Measurements from ENCODE around the gene ZNF831. TPM values are rescaled to one million over a fixed set of nuclear protein-coding genes. Genes with fewer than 3 reads are reported as not detected.

ZNF831 gene
- total RNA-seq, 1 experiment from 2014 or later, result not detected

GRCh38 chr20:59141818-59142581, 21.6 kb upstream of the ZNF831 start:
- Mint-ChIP-seq H3K9me3 (ENCODE audit: unreplicated experiment) (no peaks in the 10 kb centered on the region), H3K27me3 (ENCODE audit: insufficient read depth, unreplicated experiment) (peaks cover 53% of the 10 kb centered on the region), H3K36me3 (ENCODE audit: insufficient read depth, unreplicated experiment) (no peaks in the 10 kb centered on the region), H3K27ac (ENCODE audit: low read depth, unreplicated experiment) (no peak overlapping the region), H3K4me3 (ENCODE audit: unreplicated experiment) (no peak overlapping the region), H3K4me1 (ENCODE audit: insufficient read depth, unreplicated experiment) (no peaks in the 10 kb centered on the region)
- TF ChIP-seq, protein P1, sequence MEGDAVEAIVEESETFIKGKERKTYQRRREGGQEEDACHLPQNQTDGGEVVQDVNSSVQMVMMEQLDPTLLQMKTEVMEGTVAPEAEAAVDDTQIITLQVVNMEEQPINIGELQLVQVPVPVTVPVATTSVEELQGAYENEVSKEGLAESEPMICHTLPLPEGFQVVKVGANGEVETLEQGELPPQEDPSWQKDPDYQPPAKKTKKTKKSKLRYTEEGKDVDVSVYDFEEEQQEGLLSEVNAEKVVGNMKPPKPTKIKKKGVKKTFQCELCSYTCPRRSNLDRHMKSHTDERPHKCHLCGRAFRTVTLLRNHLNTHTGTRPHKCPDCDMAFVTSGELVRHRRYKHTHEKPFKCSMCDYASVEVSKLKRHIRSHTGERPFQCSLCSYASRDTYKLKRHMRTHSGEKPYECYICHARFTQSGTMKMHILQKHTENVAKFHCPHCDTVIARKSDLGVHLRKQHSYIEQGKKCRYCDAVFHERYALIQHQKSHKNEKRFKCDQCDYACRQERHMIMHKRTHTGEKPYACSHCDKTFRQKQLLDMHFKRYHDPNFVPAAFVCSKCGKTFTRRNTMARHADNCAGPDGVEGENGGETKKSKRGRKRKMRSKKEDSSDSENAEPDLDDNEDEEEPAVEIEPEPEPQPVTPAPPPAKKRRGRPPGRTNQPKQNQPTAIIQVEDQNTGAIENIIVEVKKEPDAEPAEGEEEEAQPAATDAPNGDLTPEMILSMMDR (IDR thresholded peaks at IDR 0.05; ENCODE audit: unreplicated experiment), result no peak
- no TSS peak for BruUV-seq (replicated peaks)
- DNase-seq (ENCODE audit: unreplicated experiment), result peak; percentile 38
- CTCF ChIA-PET, result interaction anchor here (0.5 to 1.1 kb wide), 4 partner anchors 36 to 1164 kb away, joined by 3 to 4 read pairs (median 4); no protein-coding TSS in a partner anchor
- intact Hi-C loops (cut with micrococcal nuclease), result no loop called here
- POLR2A ChIA-PET, result interaction anchor here (0.6 kb wide), 1 partner anchor 65 kb away, joined by 4 read pairs; no protein-coding TSS in a partner anchor

GRCh38 chr20:59143326-59143725, 20.3 kb upstream of the ZNF831 start:
- BruUV-seq (replicated peaks), result no TSS peak
- Mint-ChIP-seq H3K9me3 (ENCODE audit: unreplicated experiment) (no peaks in the 10 kb centered on the region), H3K27me3 (ENCODE audit: insufficient read depth, unreplicated experiment) (peaks cover 49% of the 10 kb centered on the region), H3K27ac (ENCODE audit: low read depth, unreplicated experiment) (no peak overlapping the region), H3K4me3 (ENCODE audit: unreplicated experiment) (no peak overlapping the region), H3K4me1 (ENCODE audit: insufficient read depth, unreplicated experiment) (no peaks in the 10 kb centered on the region), H3K36me3 (ENCODE audit: insufficient read depth, unreplicated experiment) (no peaks in the 10 kb centered on the region)
- TF ChIP-seq, protein P1 (IDR thresholded peaks at IDR 0.05; ENCODE audit: unreplicated experiment), result no peak
- intact Hi-C loops (cut with micrococcal nuclease), result no loop called here
- no peak for DNase-seq (ENCODE audit: unreplicated experiment)
- CTCF ChIA-PET, result interaction anchor here (0.6 to 1.0 kb wide), 2 partner anchors 34 to 79 kb away, joined by 3 to 5 read pairs; no protein-coding TSS in a partner anchor
- POLR2A ChIA-PET, result no interaction called here

DNA sequence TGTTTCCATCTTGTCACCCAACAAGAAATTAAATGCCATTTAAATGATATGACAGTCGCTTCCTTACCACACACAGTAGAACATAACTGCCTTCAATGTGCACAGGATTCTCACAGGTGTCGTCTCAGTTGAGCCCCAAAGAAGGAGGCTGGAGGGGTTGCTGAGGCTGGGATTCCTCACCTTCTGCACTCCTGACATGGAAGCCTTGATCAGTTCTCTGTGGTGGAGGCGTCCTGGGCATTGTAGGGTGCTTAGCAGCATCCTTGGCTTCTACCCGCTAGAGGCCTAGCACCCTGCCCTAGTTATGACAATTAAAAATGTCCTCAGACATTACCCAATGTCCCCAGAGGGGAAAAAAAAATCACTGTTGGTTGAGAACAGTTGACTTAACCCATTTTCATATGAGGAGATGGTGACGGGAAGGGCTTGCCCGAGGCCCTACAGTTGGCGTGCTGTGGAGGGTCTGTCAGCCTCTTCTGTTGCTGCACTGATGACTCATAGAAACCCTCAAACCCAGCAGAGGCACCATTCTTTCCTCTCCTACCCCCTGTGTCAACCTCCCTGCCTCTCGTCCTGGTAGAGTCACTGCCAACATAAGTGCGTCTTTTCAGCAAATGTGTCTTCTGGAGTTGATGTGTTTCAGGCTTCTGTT, 19.3 kb upstream of the ZNF831 start:
- no peak overlapping the region for H3K27ac Mint-ChIP-seq (ENCODE audit: low read depth, unreplicated experiment)
- TF ChIP-seq, protein P1 (IDR thresholded peaks at IDR 0.05; ENCODE audit: unreplicated experiment), result no peak
- H3K4me3 Mint-ChIP-seq (ENCODE audit: unreplicated experiment), result no peak overlapping the region
- no peaks in the 10 kb centered on the region for H3K4me1 Mint-ChIP-seq (ENCODE audit: insufficient read depth, unreplicated experiment)
- H3K36me3 Mint-ChIP-seq (ENCODE audit: insufficient read depth, unreplicated experiment), result no peaks in the 10 kb centered on the region
- H3K27me3 Mint-ChIP-seq (ENCODE audit: insufficient read depth, unreplicated experiment), result peaks cover 44% of the 10 kb centered on the region
- ChIA-PET CTCF (no interaction called here), POLR2A (interaction anchor here (0.6 kb wide), 1 partner anchor 1390 kb away, joined by 3 read pairs; no protein-coding TSS in a partner anchor)
- H3K9me3 Mint-ChIP-seq (ENCODE audit: unreplicated experiment), result no peaks in the 10 kb centered on the region
- intact Hi-C loops (cut with micrococcal nuclease), result no loop called here
- DNase-seq (ENCODE audit: unreplicated experiment), result no peak
- no TSS peak for BruUV-seq (replicated peaks)

DNA sequence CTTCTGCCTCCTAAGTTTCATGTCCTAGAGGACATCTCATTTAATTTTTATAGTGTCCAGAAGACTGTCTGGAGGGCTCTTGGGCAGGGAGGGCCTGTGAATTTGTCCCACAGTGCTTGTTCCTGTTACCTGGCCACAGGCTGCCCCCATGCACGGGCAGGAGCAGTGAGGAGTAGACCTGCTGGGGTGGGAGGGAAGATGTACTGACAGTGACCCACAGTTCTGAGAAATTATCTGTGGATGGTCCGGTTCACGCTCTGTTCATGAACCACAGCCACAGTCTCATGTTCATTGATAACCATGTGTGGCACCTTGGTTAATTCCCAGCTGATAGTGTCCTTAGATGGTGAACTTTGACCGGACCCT, 18.8 kb upstream of the ZNF831 start:
- intact Hi-C loops (cut with micrococcal nuclease), result no loop called here
- H3K9me3 Mint-ChIP-seq (ENCODE audit: unreplicated experiment), result no peaks in the 10 kb centered on the region
- DNase-seq (ENCODE audit: unreplicated experiment), result no peak
- ChIA-PET POLR2A (no interaction called here), CTCF (no interaction called here)
- H3K36me3 Mint-ChIP-seq (ENCODE audit: insufficient read depth, unreplicated experiment), result no peaks in the 10 kb centered on the region
- peaks cover 44% of the 10 kb centered on the region for H3K27me3 Mint-ChIP-seq (ENCODE audit: insufficient read depth, unreplicated experiment)
- BruUV-seq (replicated peaks), result no TSS peak
- no peak overlapping the region for H3K4me3 Mint-ChIP-seq (ENCODE audit: unreplicated experiment)
- no peaks in the 10 kb centered on the region for H3K4me1 Mint-ChIP-seq (ENCODE audit: insufficient read depth, unreplicated experiment)
- H3K27ac Mint-ChIP-seq (ENCODE audit: low read depth, unreplicated experiment), result no peak overlapping the region
- TF ChIP-seq, protein P1 (IDR thresholded peaks at IDR 0.05; ENCODE audit: unreplicated experiment), result no peak

Data from MCF 10A (cell line).